GM19035 (cell line): ENCODE data around the gene RXFP4.
"Not testable (repeated sequence)": the region's sequence is repeated elsewhere in the genome, so short reads cannot be mapped to it uniquely, and the experiment has no call there.

Source experiments
- ATAC-seq: cut with Tn5 transposase; IDR thresholded peaks from one replicate; pipeline ENCODE4 v1.9.1; 2021; ENCODE audit not compliant: unreplicated experiment

The RXFP4 gene

DNA sequence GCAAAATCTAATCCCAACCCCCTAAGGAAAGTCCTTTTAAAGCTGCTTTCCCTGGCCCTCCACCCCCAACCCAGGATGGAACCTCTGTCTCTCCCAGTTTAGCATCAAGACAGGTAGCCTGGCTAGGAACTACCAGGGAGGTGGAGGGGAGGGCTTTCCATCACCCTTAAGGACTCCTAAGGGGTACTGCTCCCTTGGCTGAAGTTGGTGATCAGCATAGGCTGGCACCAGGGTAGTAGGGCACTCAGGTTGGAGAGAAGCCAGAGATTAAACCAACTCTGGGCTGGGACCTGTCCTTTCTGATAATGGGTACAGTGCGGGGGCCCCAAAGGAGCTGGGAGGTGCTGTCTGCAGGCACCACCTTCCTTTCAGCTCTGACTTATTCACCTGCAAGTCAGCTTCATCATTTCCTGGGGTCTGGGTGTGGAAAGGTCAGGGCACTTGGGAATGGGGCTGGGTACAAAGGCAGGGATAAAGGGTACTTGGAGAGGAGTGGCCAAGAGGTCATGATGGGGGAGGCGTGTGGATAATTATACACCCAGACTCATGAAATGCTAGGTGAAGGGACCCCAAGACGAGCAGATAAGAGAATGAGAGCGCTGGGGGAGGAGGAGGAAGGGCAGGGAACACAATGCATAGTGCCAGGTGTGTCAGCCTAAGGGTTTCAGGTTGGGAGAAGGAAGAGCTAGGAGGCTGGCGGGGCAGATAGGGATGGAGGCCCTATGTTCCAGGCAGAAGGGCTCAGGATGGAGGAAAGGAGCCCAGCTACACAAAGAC lies 35.7 kb downstream of the RXFP4 start:
- no peak for ATAC-seq

DNA sequence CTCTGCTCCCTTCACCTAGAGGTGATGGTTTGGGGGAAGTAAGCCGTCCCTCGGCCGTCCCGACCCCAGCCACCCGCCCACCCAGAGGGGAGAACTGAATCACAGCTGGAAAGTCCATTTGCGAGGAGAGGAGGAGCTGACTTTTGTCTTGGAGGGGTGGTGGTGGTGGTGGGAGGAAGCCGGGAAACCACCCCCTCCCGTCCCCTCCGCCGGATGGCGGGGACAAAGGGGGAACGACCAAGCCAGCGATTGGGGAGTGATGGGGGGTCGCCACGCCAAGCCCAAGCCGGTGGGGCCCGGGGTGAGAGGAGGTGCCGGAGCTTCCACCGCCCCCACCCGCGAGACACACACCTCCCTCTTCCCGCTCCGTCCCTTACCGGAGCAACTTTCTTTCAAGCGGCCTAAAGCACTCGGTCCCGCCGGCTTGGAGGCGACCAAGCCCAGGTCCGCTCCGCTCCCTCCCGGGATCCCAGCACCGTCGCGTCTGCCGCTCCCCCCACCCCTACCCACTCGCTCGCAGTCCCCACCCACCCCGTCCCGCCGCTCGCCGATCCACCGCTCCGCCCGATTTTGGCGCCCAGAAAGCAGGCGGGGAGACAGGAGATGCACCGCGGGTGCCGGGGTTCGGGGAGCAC lies 36.4 kb downstream of the RXFP4 start:
- no peak for ATAC-seq

DNA sequence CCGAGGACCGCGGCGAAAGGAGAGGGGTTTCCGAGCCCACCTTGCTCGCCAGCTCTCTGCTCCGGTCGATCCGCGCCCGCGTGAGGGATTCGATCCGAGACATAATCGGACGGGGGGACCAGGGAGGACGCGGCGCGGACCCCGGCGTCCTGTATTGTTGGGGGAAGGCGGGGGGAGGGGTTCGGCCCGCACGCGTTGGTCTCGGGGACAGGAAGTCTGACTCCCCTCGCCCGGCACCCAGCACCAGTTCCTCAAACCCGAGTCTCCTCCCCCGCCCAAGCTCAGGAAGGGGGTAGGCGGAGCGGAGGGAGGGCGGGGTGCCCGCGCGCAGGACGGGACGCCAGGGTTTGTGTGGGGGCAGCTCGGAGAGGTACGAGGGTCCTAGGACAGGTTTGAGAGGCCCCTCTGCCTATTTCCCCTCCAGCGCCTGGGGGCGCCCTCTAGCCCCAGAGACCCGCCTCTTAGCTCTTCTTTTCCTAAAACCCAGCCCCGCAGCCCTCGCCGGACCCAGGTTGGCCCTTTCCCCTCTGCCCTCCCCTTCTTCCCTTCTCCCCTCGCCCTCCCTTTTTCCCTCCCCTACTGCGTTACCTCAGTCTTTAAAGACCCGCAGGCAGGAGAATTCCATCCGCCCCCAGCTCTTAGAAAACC lies 37.0 kb downstream of the RXFP4 start, which contains the start of gene ARHGEF2:
Gene ARHGEF2 (minus strand): TSS at position 223 of the 648 bp plus-strand sequence. CDS start 120 bp downstream, at position 103.
- peak; percentile 50 for ATAC-seq

DNA sequence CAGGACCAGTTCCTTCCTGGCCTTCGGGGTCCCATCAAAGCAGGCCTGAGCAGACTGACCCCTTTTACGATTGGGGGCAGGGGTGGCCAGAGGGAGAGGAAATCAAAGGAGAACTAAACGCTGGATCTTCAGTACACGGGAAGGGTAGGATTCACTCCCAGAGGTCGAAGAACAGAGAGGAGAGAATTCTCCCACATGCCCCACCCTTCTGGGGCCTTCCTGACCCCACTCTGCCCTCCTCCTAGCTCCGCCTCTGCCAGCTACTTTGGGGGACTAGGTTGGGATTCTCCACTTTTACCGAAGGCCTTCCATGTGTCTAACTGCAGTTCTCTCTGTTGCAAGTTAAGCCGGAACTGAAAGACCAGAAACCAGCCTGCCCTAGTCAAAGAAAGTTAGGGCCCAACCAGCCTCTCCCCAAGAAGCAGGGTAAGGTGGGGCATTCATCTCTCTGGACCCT lies 37.6 kb downstream of the RXFP4 start:
- no peak for ATAC-seq

DNA sequence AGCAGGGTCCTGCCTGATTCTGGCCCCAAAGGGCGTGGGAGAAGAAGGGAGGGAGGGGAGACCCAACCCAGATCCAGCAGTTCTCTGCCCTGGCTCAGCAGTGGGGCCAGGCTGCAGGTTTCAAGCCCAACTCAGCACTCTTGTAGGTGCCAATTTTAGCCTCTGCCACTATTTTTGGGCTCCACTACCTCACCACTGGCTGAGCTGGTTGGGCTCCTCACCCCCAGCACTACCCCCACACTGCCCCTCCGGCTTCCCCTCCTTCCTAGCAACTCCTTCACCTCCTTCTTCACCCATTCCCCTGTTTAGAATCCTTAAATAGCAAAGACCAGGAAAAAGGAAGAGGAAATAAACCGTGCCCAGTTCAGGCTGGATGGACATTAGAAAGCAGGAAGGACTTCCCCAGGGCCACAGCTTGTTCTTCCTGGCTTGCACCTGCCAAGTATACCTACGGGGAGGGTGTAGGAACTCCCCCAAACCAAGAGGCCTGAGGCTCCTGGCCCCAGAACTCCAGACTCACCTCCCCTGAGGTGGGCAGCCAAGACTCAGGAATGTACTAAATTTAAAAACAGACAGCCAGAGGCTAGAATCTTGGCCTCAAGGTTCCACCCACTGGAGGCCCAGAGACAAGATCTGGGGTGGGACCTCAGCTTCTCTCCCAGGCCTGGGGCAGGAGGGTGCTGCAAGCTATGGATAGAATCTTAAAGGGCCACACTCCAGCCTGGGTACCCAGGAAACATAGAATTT lies 38.3 kb downstream of the RXFP4 start:
- ATAC-seq, result no peak

DNA sequence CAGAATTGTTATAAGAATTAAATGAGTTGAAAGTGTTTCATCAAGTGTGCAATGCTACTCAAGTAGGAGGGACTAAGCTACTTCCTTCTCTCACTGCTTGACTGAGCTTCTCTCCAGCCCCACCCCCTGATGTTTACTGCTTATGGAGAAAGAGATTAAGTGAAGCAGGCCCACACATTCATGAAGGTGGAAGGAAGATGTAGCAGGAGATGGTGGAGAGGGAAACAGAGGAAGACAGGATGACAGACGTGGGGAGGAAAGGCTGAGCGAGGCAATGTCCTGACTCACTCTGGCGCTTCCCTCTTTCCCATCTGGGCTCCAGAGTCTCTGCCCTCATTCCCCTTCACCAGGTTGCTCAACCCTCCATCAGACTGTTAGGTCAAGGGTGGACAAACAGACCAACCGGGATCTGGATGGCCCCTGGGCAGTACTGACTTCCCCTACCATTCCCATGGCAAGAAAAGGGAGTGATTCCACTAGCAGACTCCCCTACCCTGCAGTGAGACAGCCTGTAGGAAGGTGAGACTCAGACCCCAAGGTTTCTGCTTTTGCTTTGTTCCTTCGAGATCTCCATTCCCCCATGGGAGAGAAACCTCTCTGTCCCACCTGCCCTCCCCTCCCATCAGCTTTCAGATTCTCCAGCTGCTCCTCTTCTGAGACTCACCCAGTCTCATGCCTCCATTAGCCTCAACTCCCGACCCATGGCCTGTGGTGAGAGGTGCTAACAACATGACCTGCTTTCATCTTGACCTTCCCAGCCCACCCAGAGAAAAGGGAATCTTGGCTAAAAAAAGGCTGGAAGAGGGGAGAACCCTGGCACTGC lies 40.0 kb downstream of the RXFP4 start:
- no peak for ATAC-seq

DNA sequence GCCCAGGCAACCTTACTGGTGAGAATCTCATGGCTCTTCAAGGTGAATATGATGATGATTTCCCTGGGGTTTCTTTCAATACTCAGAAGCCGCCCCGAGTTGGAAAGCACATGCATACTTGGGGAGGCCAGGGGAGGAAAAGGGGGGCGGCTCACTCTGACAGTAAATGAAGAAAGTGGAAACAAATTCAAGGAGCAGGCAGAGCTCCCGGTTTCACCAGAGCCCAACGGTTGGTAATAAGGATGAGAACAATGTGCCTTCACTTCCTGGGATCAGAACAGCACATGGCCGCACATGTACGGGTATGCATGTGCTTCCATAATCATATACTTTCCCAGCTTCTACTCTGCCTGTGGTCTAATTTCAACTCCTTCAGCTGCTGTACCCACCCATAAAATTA lies 40.7 kb downstream of the RXFP4 start:
- ATAC-seq, result no peak

DNA sequence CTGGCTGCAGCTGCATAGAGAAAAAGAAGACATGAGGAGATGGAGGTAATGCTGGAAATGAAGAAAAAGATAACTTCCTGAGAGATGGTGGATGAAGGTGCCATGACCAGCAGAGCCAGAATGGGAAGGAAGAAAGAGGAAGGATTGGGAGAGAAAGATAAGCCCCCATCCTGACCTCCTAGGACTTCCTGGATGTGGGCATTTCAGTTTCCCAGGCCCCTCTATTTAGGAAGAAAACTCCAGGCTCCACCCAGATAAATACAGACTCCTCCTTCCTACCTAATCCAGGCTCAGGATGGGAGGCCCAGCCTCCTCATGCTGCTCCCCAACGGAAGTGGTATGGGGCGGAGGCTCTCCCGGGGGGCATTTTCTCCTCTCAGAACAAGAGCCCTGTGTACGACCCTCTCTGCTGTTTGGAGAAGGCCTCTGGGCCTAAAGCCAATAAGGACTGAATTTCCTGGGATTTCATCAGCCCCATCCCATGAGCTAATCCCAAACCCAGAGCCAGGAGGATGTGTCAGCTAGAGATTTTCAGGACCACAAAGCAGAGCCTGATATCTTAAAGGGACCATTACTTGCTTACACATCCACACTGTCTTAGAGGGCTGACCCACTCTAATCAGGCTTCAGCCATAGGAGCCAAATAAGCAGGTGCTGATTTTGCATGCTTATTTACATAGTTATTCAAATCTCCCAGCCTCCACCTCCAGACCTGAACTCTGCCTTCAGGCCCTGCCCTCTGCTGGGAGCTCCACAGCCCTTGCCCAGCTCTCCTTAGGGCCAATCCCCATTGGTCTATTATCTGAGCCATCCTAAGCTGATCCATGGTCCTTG lies 42.0 kb downstream of the RXFP4 start:
- ATAC-seq, result peak; percentile 49

DNA sequence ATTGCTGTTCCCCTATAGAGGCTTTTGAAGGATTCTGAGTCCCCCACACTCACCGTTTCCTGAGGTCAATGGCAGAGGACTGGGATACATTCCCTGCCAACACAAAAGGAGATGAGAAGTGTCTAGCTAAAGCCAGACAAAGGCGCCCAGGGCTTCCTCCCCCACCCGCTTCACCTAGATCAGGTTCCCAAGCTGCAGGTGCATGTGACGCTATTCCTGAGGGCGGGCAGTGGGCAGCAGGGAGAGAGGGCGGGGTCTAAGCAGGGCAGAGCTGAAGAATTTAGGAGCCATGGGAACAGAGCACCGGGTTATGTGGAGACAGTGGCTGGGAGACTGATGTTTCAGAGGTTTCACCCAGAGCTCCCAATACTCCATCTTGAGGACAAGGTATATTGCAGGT lies 42.9 kb downstream of the RXFP4 start:
- ATAC-seq, result no peak

DNA sequence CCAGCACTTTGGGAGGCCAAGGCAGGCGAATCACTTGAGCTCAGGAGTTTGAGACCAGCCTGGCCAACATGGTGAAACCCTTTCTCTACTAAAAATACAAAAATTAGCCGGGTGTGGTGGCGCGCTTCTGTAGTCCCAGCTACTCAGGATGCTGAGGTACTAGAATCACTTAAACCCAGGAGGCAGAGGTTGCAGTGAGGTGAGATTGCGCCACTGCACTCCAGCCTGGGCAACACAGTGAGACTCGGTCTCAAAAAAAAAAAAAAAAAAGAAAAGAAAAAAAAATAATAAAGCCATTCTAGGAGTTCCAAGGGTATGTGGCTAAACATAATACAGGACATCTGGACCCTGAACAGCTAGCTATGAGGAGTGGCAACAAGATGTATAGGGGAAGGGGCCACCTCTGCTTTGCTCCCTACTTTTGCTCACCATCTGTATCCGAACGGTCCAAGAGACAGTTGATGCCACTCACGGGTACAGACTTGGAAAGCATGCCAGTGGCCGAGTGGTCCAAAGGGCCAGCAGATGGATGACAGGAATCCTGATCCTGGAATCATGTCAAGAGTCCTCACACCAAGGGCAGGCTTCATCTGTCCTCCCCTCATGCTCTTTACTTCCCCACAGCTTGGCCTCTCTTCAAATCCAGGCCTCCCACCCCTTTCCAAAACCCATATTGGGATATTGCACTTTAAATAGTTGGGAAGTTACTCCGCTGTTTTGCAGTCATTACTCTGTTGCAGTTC lies 43.6 kb downstream of the RXFP4 start:
- ATAC-seq, result not testable (repeated sequence)

DNA sequence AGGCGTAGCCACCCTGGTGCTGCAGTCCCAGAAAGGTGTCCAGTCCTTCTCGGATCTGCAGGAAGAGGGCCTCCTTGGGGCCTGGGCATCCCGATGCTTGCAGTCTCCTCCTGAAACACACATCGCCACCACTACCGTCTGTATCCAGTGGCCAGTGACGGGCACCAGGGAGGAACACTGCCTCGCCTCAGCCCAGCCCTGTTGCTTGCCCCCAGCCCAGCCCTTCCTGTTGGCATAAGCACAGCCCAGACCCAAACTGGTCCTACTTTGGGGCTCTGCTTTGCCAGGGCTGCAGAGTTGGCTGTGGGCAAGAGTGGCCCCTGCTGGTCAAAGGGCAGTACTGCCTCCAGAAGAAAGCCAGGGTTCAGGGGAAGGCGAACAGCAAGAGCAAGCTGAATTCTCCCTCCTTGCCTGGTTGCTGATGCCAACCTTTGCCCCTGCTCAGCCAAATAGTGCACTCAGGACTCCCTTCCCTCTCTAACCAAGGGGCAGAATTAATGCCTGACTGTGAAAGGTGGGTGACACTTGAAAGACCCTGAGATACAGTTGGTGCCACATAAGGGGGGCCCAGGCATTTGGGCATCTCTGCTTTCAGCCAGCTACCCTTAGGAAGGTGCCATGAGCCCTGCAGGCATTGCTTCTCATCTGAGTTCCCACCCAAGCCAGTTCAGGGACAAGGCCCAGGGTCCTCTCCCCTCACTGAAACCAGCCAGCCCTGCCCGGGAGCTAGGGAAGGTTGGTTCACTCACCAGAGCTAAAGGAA lies 48.0 kb downstream of the RXFP4 start:
- ATAC-seq, result no peak

DNA sequence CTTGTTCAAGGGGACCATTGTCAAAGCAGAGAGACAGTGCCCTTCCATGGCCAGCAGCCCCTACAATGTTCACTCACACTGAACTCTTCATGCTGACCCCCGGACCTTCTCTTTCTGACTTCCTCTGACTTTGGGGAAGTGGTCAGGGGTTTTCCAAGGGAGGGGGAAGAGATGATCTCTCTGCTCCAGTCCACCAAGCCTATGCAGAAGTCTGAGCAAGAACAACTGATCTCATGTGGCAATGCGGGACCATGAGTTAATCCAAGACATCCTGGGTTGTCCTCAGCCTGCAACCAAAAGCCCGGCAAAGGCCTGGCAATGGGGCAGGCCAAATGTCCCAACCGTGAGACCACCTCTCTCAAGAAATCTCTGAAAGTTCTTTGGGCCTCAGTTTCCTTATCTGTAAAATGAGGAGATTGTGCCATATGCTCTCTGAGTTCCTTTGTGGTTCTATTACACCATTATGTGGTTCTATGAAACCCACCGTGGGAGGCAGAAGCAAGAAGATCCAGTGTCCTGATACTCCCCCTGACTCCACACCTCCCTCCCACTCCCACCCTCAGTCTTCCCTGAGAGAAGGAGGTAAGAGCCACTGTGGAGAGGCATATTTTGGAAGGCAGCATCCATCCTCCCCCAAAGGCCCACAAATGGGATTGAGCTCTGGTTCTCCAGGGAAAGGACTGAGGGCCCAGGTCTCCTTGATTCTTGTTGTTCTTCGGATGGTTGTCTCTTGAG lies 48.7 kb downstream of the RXFP4 start:
- no peak for ATAC-seq
